Kidney (tissue), 14 donors: ENCODE results near the gene UEVLD. TPM values are rescaled to one million over a fixed set of nuclear protein-coding genes. Genes with fewer than 3 reads are reported as not detected.

Experiments used
- DNase-seq, 5 donors: peaks; one replicate each; pipeline ENCODE4 v3.0.0-alpha.2; 2013 to 2020
- FAIRE-seq: peaks from 2 replicates; lab custom pipeline; 2012; peaks lifted over from hg19 to GRCh38; lab: Jason Lieb, UNC
- H3K27ac ChIP-seq, 2 donors: one replicate each; pipeline ENCODE4 v1.7.0; 2013; ENCODE audit warnings: low read depth in 2 of 2, low read length in 2 of 2, inconsistent platforms in 1 of 2
- H3K27me3 ChIP-seq: one replicate; pipeline ENCODE4 v1.7.1; 2013; ENCODE audit warnings: low read length, inconsistent platforms; ENCODE audit not compliant: control insufficient read depth, insufficient read depth
- H3K36me3 ChIP-seq, 3 donors: one replicate each; pipeline versions ENCODE4 v1.7.0 to v1.7.1; 2013; ENCODE audit warnings: low read length in 3 of 3, control low read depth in 1 of 3, inconsistent platforms in 1 of 3; ENCODE audit not compliant: insufficient read depth in 3 of 3, control insufficient read depth in 2 of 3
- H3K4me1 ChIP-seq, 3 donors: one replicate each; pipeline versions ENCODE4 v1.7.0 to v1.7.1; 2013; ENCODE audit warnings: low read length in 3 of 3, inconsistent platforms in 1 of 3, low read depth in 1 of 3; ENCODE audit not compliant: control insufficient read depth in 2 of 3, insufficient read depth in 2 of 3
- H3K4me3 ChIP-seq, 3 donors: one replicate each; pipeline versions ENCODE4 v1.7.0 to v1.8.1; 2013; ENCODE audit warnings: low read length in 3 of 3, control low read depth in 1 of 3, inconsistent platforms in 1 of 3
- H3K9ac ChIP-seq, 3 donors: one replicate each; pipeline versions ENCODE4 v1.7.0 to v1.7.1; 2013; ENCODE audit warnings: low read length in 3 of 3, control low read depth in 1 of 3, inconsistent platforms in 1 of 3
- H3K9me3 ChIP-seq, 3 donors: one replicate each; pipeline versions ENCODE4 v1.7.0 to v1.7.1; 2013; ENCODE audit warnings: low read length in 3 of 3, control low read depth in 1 of 3, inconsistent platforms in 1 of 3; ENCODE audit not compliant: control insufficient read depth in 2 of 3, insufficient read depth in 1 of 3
- CTCF ChIP-seq: IDR thresholded peaks from 3 replicates; pipeline ENCODE4 v1.5.1; 2012; ENCODE audit warnings: mild to moderate bottlenecking, moderate library complexity, borderline replicate concordance; ENCODE audit not compliant: insufficient read depth; ENCODE audit errors: extremely low read depth
- intact Hi-C: fragments of 100-400 bp; cut with DNase I; formaldehyde crosslinking; loops from one replicate; pipeline ENCODE4 v1.11.1; 2022
- polyA plus RNA-seq: library from polyadenylated mRNA; stranded (reverse); fragments of 350-450 nt; fragmentation: Illumina TruSeq; extraction: RNeasy Lipid Tissue Mini Kit (QIAGEN cat#74804); gene quantifications from one replicate; pipeline ENCODE4 v1.2.3, GENCODE V29; 2014; ENCODE audit warnings: low read depth, low replicate concordance; ENCODE audit not compliant: insufficient read depth
- total RNA-seq: library from RNA; stranded (reverse); fragmentation: NEBNext Ultra II Directional; extraction: Animal tissue kit (Norgen Biotek cat#: 25700); gene quantifications from one replicate; pipeline ENCODE4 v1.2.1, GENCODE V29; 2021
- donor health status: control.
- donor health status: control.
- donor health status: control.
- donor health status: control.
- donor health status: control.
- donor health status: DM: yes; HTN: yes; CAD: no.
- donor health status: Normal renal cell carcinoma (clear cell type).

Gene UEVLD
- total and polyA plus RNA-seq, 2 donors from 2014 or later: 8.0 to 23.1 TPM

GRCh38 chr11:18501629-18502028 is 86.9 kb downstream of the UEVLD start:
- no peak overlapping the region for H3K9ac ChIP-seq
- H3K4me3 ChIP-seq: no peak overlapping the region
- DNase-seq: no peak
- no peaks in the 10 kb centered on the region for H3K9me3 ChIP-seq
- intact Hi-C loops: no loop called here
- peaks cover 7 to 33% (median 19%) of the 10 kb centered on the region in 3 donors for H3K36me3 ChIP-seq
- FAIRE-seq: no peak
- H3K4me1 ChIP-seq: no peaks in the 10 kb centered on the region
- no peak for TF ChIP-seq CTCF
- H3K27ac ChIP-seq: no peak overlapping the region
- no peaks in the 10 kb centered on the region for H3K27me3 ChIP-seq

GRCh38 chr11:18498039-18498438 is 90.5 kb downstream of the UEVLD start:
- no peak for DNase-seq
- Histone ChIP-seq H3K4me1 (no peaks in the 10 kb centered on the region), H3K27ac (no peak overlapping the region), H3K9me3 (no peaks in the 10 kb centered on the region), H3K27me3 (no peaks in the 10 kb centered on the region), H3K36me3 (peaks cover 8 to 28% (median 19%) of the 10 kb centered on the region in 3 donors), H3K9ac (no peak overlapping the region), H3K4me3 (no peak overlapping the region)
- FAIRE-seq: no peak
- TF ChIP-seq CTCF: no peak
- intact Hi-C loops: no loop called here

- FAIRE-seq: no peak
- H3K4me3 ChIP-seq: no peak overlapping the region
- no peak overlapping the region for H3K9ac ChIP-seq
- intact Hi-C loops: no loop called here
- no peak for TF ChIP-seq CTCF
- no peaks in the 10 kb centered on the region for H3K27me3 ChIP-seq
- no peak for DNase-seq
- no peaks in the 10 kb centered on the region for H3K4me1 ChIP-seq
- H3K9me3 ChIP-seq: no peaks in the 10 kb centered on the region
- H3K27ac ChIP-seq: no peak overlapping the region
- H3K36me3 ChIP-seq: peaks cover 2 to 10% (median 8%) of the 10 kb centered on the region in 3 donors
Observed at GRCh38 chr11:18495703-18496102, 92.8 kb downstream of the UEVLD start.

- no peak for DNase-seq
- H3K27ac ChIP-seq: no peak overlapping the region
- H3K9me3 ChIP-seq: no peaks in the 10 kb centered on the region
- H3K4me3 ChIP-seq: no peak overlapping the region
- no peaks in the 10 kb centered on the region for H3K27me3 ChIP-seq
- H3K4me1 ChIP-seq: no peaks in the 10 kb centered on the region
- no peak overlapping the region for H3K9ac ChIP-seq
- peaks cover 2 to 12% (median 8%) of the 10 kb centered on the region in 3 donors for H3K36me3 ChIP-seq
- no peak for FAIRE-seq
- intact Hi-C loops: no loop called here
- TF ChIP-seq CTCF: no peak
Observed at GRCh38 chr11:18495271-18495670, 93.3 kb downstream of the UEVLD start.
